Astrocyte (in vitro differentiated cells and primary cell): ENCODE results near the gene EDARADD. TPM values are rescaled to one million over a fixed set of nuclear protein-coding genes. Genes with fewer than 3 reads are reported as not detected.

Experiments
- DNase-seq: peaks from one replicate; pipeline ENCODE4 v3.0.0-alpha.2; 2010; ENCODE audit warnings: low read depth
- FAIRE-seq: peaks from 2 replicates; lab custom pipeline; 2011; peaks lifted over from hg19 to GRCh38; lab: Jason Lieb, UNC
- H2AFZ ChIP-seq: 2 replicates; pipeline ENCODE4 v1.6.0; 2012; ENCODE audit warnings: low read depth, low read length, inconsistent platforms
- H3K27ac ChIP-seq: 2 replicates; pipeline ENCODE4 v1.5.1; 2011; ENCODE audit warnings: low read depth, low read length, inconsistent platforms
- H3K27me3 ChIP-seq: 2 replicates; pipeline ENCODE4 v1.6.0; 2011; ENCODE audit warnings: low read length, inconsistent platforms; ENCODE audit not compliant: insufficient read depth
- H3K36me3 ChIP-seq: 2 replicates; pipeline ENCODE4 v1.5.1; 2011; ENCODE audit warnings: low read length, inconsistent platforms; ENCODE audit not compliant: insufficient read depth
- H3K4me1 ChIP-seq: 2 replicates; pipeline ENCODE4 v1.5.1; 2011; ENCODE audit warnings: low read length, inconsistent platforms; ENCODE audit not compliant: insufficient read depth
- H3K4me2 ChIP-seq: 2 replicates; pipeline ENCODE4 v1.6.0; 2012; ENCODE audit warnings: low read length, inconsistent platforms
- H3K4me3 ChIP-seq: 2 replicates; pipeline ENCODE4 v1.5.1; 2011; ENCODE audit warnings: low read depth, mild to moderate bottlenecking, low read length, inconsistent platforms; ENCODE audit not compliant: insufficient read depth
- H3K79me2 ChIP-seq: 2 replicates; pipeline ENCODE4 v1.6.0; 2012; ENCODE audit warnings: mild to moderate bottlenecking, low read length, inconsistent platforms; ENCODE audit not compliant: insufficient read depth
- H3K9ac ChIP-seq: 2 replicates; pipeline ENCODE4 v1.6.0; 2012; ENCODE audit warnings: mild to moderate bottlenecking, low read length, inconsistent platforms
- H3K9me3 ChIP-seq: 2 replicates; pipeline ENCODE4 v1.5.1; 2012; ENCODE audit warnings: low read depth, mild to moderate bottlenecking, low read length, inconsistent platforms; ENCODE audit not compliant: insufficient read depth
- H4K20me1 ChIP-seq: 2 replicates; pipeline ENCODE4 v1.6.0; 2012; ENCODE audit warnings: low read length, inconsistent platforms; ENCODE audit not compliant: insufficient read depth
- H3K27ac Mint-ChIP-seq: one replicate; pipeline ENCODE4 v1.8.0; 2021; ENCODE audit warnings: mild to moderate bottlenecking, mixed read lengths; ENCODE audit not compliant: unreplicated experiment
- H3K27me3 Mint-ChIP-seq: one replicate; pipeline ENCODE4 v1.8.0; 2021; ENCODE audit warnings: low read depth, mixed read lengths; ENCODE audit not compliant: unreplicated experiment
- H3K36me3 Mint-ChIP-seq: one replicate; pipeline ENCODE4 v1.8.0; 2021; ENCODE audit warnings: low read depth, mixed read lengths; ENCODE audit not compliant: unreplicated experiment
- H3K4me1 Mint-ChIP-seq: one replicate; pipeline ENCODE4 v1.8.0; 2021; ENCODE audit warnings: low read depth, mixed read lengths; ENCODE audit not compliant: unreplicated experiment
- H3K4me3 Mint-ChIP-seq: one replicate; pipeline ENCODE4 v1.8.0; 2021; ENCODE audit warnings: mild to moderate bottlenecking, moderate library complexity, mixed read lengths; ENCODE audit not compliant: unreplicated experiment
- H3K9me3 Mint-ChIP-seq: one replicate; pipeline ENCODE4 v1.8.0; 2021; ENCODE audit warnings: mild to moderate bottlenecking, mixed read lengths; ENCODE audit not compliant: unreplicated experiment
- EZH2 ChIP-seq: IDR thresholded peaks from 2 replicates; pipeline ENCODE4 v1.6.1; 2012; ENCODE audit warnings: mild to moderate bottlenecking, low read length, inconsistent platforms; ENCODE audit not compliant: insufficient read depth
- total RNA-seq: library from RNA; stranded (reverse); gene quantifications from 2 replicates; pipeline ENCODE4 v1.2.1, GENCODE V29; 2021
- TF ChIP-seq, protein P1 (sequence below): IDR thresholded peaks from 2 replicates; pipeline ENCODE4 v1.5.1; 2011; ENCODE audit warnings: low read depth, mild to moderate bottlenecking, inconsistent platforms, low read length, moderate library complexity; ENCODE audit not compliant: insufficient read depth

Gene EDARADD
- total RNA-seq, 1 donor from 2014 or later = 0.98 TPM

DNA sequence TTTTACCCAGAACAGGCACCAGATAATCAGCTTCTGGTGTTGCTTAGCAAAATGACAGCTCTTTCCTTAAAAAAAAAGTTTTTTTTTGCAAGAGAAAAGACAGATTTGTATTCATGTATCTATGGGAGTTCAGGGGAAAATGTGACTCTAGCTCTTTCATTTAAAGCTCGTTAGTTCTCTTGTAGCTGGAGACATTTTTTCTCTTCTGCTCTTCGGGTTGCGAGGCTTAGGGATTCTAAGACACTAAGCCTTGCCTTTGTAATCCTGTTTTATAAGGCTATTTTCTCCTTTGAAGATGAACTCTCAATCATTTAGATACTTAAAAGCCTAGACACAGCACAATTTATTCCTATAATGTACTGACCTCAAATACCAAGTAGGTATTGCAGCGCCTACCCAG lies 40.3 kb upstream of the EDARADD start:
- Histone ChIP-seq H3K36me3 (no peaks in the 10 kb centered on the region), H3K9me3 (no peaks in the 10 kb centered on the region), H3K4me3 (no peak overlapping the region), H3K79me2 (no peaks in the 10 kb centered on the region), H3K27ac (no peak overlapping the region), H3K9ac (no peak overlapping the region), H3K4me2 (no peak overlapping the region), H2AFZ (no peak overlapping the region), H4K20me1 (no peaks in the 10 kb centered on the region), H3K4me1 (peaks cover 6% of the 10 kb centered on the region), H3K27me3 (no peaks in the 10 kb centered on the region)
- H3K4me1 Mint-ChIP-seq = peaks cover 8% of the 10 kb centered on the region
- no peaks in the 10 kb centered on the region for H3K36me3 Mint-ChIP-seq
- peaks cover 5% of the 10 kb centered on the region for H3K9me3 Mint-ChIP-seq
- DNase-seq = no peak
- no peak overlapping the region for H3K27ac Mint-ChIP-seq
- no peak overlapping the region for H3K4me3 Mint-ChIP-seq
- FAIRE-seq = no peak
- H3K27me3 Mint-ChIP-seq = peaks cover 1% of the 10 kb centered on the region
- no peak for TF ChIP-seq EZH2
- TF ChIP-seq, protein P1, sequence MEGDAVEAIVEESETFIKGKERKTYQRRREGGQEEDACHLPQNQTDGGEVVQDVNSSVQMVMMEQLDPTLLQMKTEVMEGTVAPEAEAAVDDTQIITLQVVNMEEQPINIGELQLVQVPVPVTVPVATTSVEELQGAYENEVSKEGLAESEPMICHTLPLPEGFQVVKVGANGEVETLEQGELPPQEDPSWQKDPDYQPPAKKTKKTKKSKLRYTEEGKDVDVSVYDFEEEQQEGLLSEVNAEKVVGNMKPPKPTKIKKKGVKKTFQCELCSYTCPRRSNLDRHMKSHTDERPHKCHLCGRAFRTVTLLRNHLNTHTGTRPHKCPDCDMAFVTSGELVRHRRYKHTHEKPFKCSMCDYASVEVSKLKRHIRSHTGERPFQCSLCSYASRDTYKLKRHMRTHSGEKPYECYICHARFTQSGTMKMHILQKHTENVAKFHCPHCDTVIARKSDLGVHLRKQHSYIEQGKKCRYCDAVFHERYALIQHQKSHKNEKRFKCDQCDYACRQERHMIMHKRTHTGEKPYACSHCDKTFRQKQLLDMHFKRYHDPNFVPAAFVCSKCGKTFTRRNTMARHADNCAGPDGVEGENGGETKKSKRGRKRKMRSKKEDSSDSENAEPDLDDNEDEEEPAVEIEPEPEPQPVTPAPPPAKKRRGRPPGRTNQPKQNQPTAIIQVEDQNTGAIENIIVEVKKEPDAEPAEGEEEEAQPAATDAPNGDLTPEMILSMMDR = no peak

DNA sequence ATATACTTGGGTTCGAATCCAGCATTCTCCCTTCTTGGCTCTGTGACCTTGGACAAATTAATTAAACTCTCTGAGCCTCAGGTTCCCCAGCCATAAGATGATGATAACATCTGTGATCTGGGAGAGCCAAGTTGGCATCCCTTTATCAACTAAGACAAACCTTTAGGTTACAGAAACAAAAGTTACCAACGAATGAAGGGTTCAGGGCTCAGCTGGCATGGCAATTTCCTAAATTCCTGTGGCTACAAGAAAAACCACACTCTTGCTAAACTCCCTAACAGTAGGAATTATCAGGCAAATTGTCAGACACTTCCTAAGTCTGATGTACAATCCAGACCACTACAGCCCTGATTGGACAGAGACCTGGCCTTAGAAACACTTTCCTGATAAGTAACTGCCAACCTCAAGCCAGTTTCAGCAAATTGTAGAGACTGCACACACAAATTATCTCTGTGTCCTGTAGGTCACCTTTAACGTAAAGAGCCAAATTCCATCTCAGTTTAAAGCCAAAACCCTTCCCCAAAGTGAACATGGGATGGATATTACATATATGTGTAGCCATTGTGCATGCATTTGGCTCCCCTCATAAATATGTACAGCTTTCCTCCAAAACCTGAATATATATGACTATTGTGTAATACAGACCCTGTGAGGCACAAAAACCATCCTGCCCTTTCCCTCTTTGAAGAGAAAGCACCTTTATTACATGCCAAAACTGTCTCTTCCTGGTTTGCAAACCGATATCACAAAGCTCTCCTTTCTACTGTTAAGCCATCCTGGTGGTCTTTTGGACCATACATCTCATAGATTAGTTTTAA lies 39.5 kb upstream of the EDARADD start:
- no peaks in the 10 kb centered on the region for H4K20me1 ChIP-seq
- no peaks in the 10 kb centered on the region for H3K27me3 ChIP-seq
- no peaks in the 10 kb centered on the region for H3K36me3 ChIP-seq
- Mint-ChIP-seq H3K4me3 (no peak overlapping the region), H3K27ac (no peak overlapping the region), H3K4me1 (peaks cover 8% of the 10 kb centered on the region), H3K9me3 (peaks cover 8% of the 10 kb centered on the region), H3K36me3 (no peaks in the 10 kb centered on the region), H3K27me3 (peaks cover 1% of the 10 kb centered on the region)
- H3K9me3 ChIP-seq = no peaks in the 10 kb centered on the region
- peak; percentile 70 for DNase-seq
- peaks cover 6% of the 10 kb centered on the region for H3K4me1 ChIP-seq
- no peak overlapping the region for H2AFZ ChIP-seq
- TF ChIP-seq, protein P1 = no peak
- TF ChIP-seq EZH2 = no peak
- no peaks in the 10 kb centered on the region for H3K79me2 ChIP-seq
- no peak overlapping the region for H3K27ac ChIP-seq
- no peak overlapping the region for H3K4me2 ChIP-seq
- H3K4me3 ChIP-seq = no peak overlapping the region
- no peak overlapping the region for H3K9ac ChIP-seq
- no peak for FAIRE-seq

GRCh38 chr1:236356141-236356540 lies 37.9 kb upstream of the EDARADD start:
- H3K79me2 ChIP-seq = no peaks in the 10 kb centered on the region
- H3K4me3 ChIP-seq = no peak overlapping the region
- H3K9me3 Mint-ChIP-seq = peaks cover 8% of the 10 kb centered on the region
- TF ChIP-seq, protein P1 = no peak
- TF ChIP-seq EZH2 = no peak
- H3K4me3 Mint-ChIP-seq = no peak overlapping the region
- H4K20me1 ChIP-seq = no peaks in the 10 kb centered on the region
- no peak overlapping the region for H2AFZ ChIP-seq
- H3K27me3 Mint-ChIP-seq = peaks cover 1% of the 10 kb centered on the region
- H3K4me2 ChIP-seq = no peak overlapping the region
- H3K36me3 ChIP-seq = no peaks in the 10 kb centered on the region
- H3K4me1 Mint-ChIP-seq = peaks cover 8% of the 10 kb centered on the region
- no peaks in the 10 kb centered on the region for H3K36me3 Mint-ChIP-seq
- DNase-seq = no peak
- FAIRE-seq = no peak
- no peak overlapping the region for H3K27ac Mint-ChIP-seq
- no peak overlapping the region for H3K27ac ChIP-seq
- H3K9me3 ChIP-seq = no peaks in the 10 kb centered on the region
- no peaks in the 10 kb centered on the region for H3K27me3 ChIP-seq
- H3K4me1 ChIP-seq = peaks cover 6% of the 10 kb centered on the region
- H3K9ac ChIP-seq = no peak overlapping the region
